Osteoblast (primary cell): ENCODE results near the gene PATZ1. TPM values are rescaled to one million over a fixed set of nuclear protein-coding genes. Genes with fewer than 3 reads are reported as not detected.
A peak's percentile ranks its signal among the peaks of the same experiment; 100 is the strongest.
"Not testable (repeated sequence)": the region's sequence is repeated elsewhere in the genome, so short reads cannot be mapped to it uniquely, and the experiment has no call there.

ENCODE experiments used
- DNase-seq: peaks from one replicate; pipeline ENCODE4 v3.0.0; 2011; ENCODE audit warnings: low spot score, mixed read lengths; ENCODE audit not compliant: insufficient read length; ENCODE audit errors: missing footprints
- H2AFZ ChIP-seq: 2 replicates; pipeline ENCODE4 v1.6.0; 2011; ENCODE audit warnings: mild to moderate bottlenecking, low read length
- H3K27ac ChIP-seq: 2 replicates; pipeline ENCODE4 v1.5.1; 2011; ENCODE audit warnings: mild to moderate bottlenecking, low read depth, low read length, moderate library complexity
- H3K27me3 ChIP-seq: 2 replicates; pipeline ENCODE4 v1.6.0; 2012; ENCODE audit warnings: mild to moderate bottlenecking, control low read depth, inconsistent platforms, low read length, moderate library complexity; ENCODE audit not compliant: insufficient read depth
- H3K36me3 ChIP-seq: 2 replicates; pipeline ENCODE4 v1.5.1; 2011; ENCODE audit warnings: mild to moderate bottlenecking, low read length, control low read depth, moderate library complexity; ENCODE audit not compliant: insufficient read depth
- H3K4me1 ChIP-seq: 2 replicates; pipeline ENCODE4 v1.5.1; 2011; ENCODE audit warnings: mild to moderate bottlenecking, low read length, control low read depth, moderate library complexity; ENCODE audit not compliant: insufficient read depth
- H3K4me2 ChIP-seq: 2 replicates; pipeline ENCODE4 v1.6.0; 2011; ENCODE audit warnings: mild to moderate bottlenecking, low read length; ENCODE audit not compliant: insufficient read depth
- H3K4me3 ChIP-seq: fragments of 200-600 bp; sonication (generic); 3 replicates; pipeline ENCODE4 v1.5.1; 2012; ENCODE audit warnings: mild to moderate bottlenecking, low read length, inconsistent platforms; ENCODE audit not compliant: insufficient read depth
- H3K79me2 ChIP-seq: 2 replicates; pipeline ENCODE4 v1.6.0; 2012; ENCODE audit warnings: mild to moderate bottlenecking, low read length, control low read depth, inconsistent platforms; ENCODE audit not compliant: insufficient read depth
- H3K9me3 ChIP-seq: 2 replicates; pipeline ENCODE4 v1.5.1; 2011; ENCODE audit warnings: low read depth, low read length, control low read depth
- H4K20me1 ChIP-seq: 2 replicates; pipeline ENCODE4 v1.6.0; 2012; ENCODE audit warnings: mild to moderate bottlenecking, low read length, control low read depth; ENCODE audit not compliant: insufficient read depth
- total RNA-seq: library from RNA; depleted of rRNA; stranded (reverse); fragments of >200 nt; gene quantifications from 2 replicates; pipeline ENCODE4 v1.2.3, GENCODE V29; 2012
- TF ChIP-seq, protein P1 (sequence below): IDR thresholded peaks from 2 replicates; pipeline ENCODE4 v1.5.1; 2011; ENCODE audit warnings: mild to moderate bottlenecking, low read depth, low read length, moderate library complexity; ENCODE audit errors: extremely low read depth

The PATZ1 gene, protein sequence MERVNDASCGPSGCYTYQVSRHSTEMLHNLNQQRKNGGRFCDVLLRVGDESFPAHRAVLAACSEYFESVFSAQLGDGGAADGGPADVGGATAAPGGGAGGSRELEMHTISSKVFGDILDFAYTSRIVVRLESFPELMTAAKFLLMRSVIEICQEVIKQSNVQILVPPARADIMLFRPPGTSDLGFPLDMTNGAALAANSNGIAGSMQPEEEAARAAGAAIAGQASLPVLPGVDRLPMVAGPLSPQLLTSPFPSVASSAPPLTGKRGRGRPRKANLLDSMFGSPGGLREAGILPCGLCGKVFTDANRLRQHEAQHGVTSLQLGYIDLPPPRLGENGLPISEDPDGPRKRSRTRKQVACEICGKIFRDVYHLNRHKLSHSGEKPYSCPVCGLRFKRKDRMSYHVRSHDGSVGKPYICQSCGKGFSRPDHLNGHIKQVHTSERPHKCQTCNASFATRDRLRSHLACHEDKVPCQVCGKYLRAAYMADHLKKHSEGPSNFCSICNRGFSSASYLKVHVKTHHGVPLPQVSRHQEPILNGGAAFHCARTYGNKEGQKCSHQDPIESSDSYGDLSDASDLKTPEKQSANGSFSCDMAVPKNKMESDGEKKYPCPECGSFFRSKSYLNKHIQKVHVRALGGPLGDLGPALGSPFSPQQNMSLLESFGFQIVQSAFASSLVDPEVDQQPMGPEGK
- 13.8 and 15.2 TPM in 2 replicates for total RNA-seq

DNA sequence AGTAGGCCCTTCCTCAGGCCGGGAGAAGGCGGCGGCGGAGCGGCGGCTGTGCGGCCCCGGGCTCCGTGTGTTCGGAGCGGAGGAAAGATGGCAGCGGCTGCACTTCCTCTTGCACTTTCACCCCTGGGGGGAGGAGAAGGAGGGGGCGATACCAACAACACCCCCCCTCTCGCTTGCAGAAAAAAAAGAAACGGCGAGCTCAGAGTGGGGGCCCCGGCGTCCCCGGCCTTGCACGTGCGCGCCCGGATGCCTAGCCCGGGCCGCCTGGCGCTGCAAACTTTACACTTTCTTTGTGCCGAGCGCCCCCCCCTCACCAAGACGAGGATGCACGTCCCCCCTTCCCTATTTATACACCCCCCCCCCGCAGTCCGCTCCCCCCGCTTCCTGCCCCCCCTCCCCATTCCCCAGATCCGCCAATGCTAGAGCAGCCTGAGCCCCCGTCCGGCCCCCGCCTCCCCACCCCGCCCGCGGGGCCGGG is at the start of gene PATZ1:
Gene PATZ1, minus strand, starts transcription at position 92 of the 478 bp plus-strand sequence. CDS start 744 bp downstream, outside the sequence.
- H3K4me1 ChIP-seq = peaks cover 18% of the 10 kb centered on the region
- H4K20me1 ChIP-seq = peaks cover 36% of the 10 kb centered on the region
- no peak within 1 kb of the TSS for H3K27ac ChIP-seq
- peak within 1 kb of the TSS; percentile 86 for H3K4me2 ChIP-seq
- TF ChIP-seq, protein P1, sequence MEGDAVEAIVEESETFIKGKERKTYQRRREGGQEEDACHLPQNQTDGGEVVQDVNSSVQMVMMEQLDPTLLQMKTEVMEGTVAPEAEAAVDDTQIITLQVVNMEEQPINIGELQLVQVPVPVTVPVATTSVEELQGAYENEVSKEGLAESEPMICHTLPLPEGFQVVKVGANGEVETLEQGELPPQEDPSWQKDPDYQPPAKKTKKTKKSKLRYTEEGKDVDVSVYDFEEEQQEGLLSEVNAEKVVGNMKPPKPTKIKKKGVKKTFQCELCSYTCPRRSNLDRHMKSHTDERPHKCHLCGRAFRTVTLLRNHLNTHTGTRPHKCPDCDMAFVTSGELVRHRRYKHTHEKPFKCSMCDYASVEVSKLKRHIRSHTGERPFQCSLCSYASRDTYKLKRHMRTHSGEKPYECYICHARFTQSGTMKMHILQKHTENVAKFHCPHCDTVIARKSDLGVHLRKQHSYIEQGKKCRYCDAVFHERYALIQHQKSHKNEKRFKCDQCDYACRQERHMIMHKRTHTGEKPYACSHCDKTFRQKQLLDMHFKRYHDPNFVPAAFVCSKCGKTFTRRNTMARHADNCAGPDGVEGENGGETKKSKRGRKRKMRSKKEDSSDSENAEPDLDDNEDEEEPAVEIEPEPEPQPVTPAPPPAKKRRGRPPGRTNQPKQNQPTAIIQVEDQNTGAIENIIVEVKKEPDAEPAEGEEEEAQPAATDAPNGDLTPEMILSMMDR = no peak
- H3K36me3 ChIP-seq = peaks cover 15% of the 10 kb centered on the region
- peaks cover 8% of the 10 kb centered on the region for H3K79me2 ChIP-seq
- H3K9me3 ChIP-seq = no peaks in the 10 kb centered on the region
- H3K4me3 ChIP-seq = peak within 1 kb of the TSS; percentile 77
- H2AFZ ChIP-seq = peak within 1 kb of the TSS; percentile 77
- H3K27me3 ChIP-seq = peaks cover 8% of the 10 kb centered on the region
- DNase-seq = peak; percentile 96

DNA sequence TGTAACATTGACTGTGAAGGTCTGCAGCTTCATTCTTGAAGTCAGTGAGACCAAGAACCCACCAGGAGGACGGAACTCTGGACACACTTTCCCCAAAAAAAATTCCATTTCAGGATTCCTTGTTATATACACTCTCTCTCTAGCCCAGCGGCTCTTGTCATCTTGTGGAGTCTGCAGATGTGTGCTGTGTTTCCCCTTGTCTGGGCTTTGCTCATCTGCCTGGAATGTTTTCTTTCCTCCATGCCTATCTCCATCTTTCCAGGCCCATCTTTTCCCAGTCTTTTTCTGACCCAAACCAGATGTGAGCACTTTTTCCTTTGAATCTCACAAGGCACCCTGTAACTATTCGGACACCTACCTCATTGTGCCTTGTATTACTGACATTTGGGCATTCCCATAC is 48.2 kb upstream of the PATZ1 start:
- TF ChIP-seq, protein P1 = no peak
- Histone ChIP-seq H3K4me1 (peaks cover 9% of the 10 kb centered on the region), H3K9me3 (no peaks in the 10 kb centered on the region), H3K4me3 (no peak overlapping the region), H2AFZ (no peak overlapping the region), H3K36me3 (no peaks in the 10 kb centered on the region), H3K4me2 (no peak overlapping the region), H4K20me1 (no peaks in the 10 kb centered on the region), H3K27me3 (no peaks in the 10 kb centered on the region), H3K79me2 (no peaks in the 10 kb centered on the region), H3K27ac (no peak overlapping the region)
- no peak for DNase-seq

DNA sequence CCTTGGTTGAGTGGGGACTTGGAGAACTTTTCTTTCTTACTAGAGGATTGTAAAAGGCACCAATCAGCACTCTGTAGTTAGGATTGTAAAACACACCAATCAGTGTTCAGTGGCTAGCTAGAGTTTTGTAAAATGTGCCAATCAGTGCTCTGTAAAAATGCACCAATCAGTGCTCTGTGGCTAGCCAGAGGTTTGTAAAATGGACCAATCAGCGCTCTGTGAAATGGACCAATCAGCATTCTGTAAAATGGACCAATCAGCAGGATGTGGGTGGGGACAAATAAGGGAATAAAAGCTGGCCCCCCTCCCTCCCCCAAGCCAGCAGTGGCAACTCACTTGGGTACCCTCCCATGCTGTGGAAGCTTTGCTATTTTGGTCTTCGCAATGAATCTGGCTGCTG is 47.7 kb upstream of the PATZ1 start:
- H3K9me3 ChIP-seq = no peaks in the 10 kb centered on the region
- TF ChIP-seq, protein P1 = no peak
- H2AFZ ChIP-seq = no peak overlapping the region
- H3K4me1 ChIP-seq = peaks cover 7% of the 10 kb centered on the region
- no peaks in the 10 kb centered on the region for H4K20me1 ChIP-seq
- H3K36me3 ChIP-seq = no peaks in the 10 kb centered on the region
- no peaks in the 10 kb centered on the region for H3K79me2 ChIP-seq
- no peak overlapping the region for H3K4me2 ChIP-seq
- H3K4me3 ChIP-seq = no peak overlapping the region
- H3K27me3 ChIP-seq = no peaks in the 10 kb centered on the region
- no peak for DNase-seq
- no peak overlapping the region for H3K27ac ChIP-seq

DNA sequence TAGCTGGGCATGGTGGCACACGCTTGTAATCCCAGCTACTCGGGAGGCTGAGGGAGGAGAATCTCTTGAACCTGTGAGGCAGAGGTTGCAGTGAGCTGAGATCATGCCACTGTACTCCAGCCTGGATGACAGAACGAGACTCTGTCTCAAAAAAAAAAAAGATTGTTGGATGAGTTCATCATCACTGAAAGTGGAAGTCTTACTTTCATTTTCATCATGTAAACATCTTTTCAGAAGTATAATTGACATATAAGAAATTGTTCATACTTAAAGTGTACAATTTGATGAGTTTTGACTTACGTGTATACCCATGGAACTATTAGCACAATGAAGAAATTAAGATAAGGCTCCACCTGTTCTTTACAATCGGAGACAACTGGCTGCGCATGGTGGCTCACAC is 32.5 kb upstream of the PATZ1 start:
- H3K4me1 ChIP-seq, H3K27me3 ChIP-seq, H3K79me2 ChIP-seq, H4K20me1 ChIP-seq, H2AFZ ChIP-seq, H3K9me3 ChIP-seq, H3K4me3 ChIP-seq, DNase-seq, H3K27ac ChIP-seq, H3K36me3 ChIP-seq: not testable (repeated sequence)
- H3K4me2 ChIP-seq = peak overlapping the region; percentile 66
